Astrocyte (in vitro differentiated cells and primary cell): ENCODE data around the gene TMEM204. TPM values are rescaled to one million over a fixed set of nuclear protein-coding genes. Genes with fewer than 3 reads are reported as not detected.

Source experiments
- DNase-seq: peaks from one replicate; pipeline ENCODE4 v3.0.0-alpha.2; 2010; ENCODE audit warnings: low read depth
- FAIRE-seq: peaks from 2 replicates; lab custom pipeline; 2011; peaks lifted over from hg19 to GRCh38; lab: Jason Lieb, UNC
- H2AFZ ChIP-seq: 2 replicates; pipeline ENCODE4 v1.6.0; 2012; ENCODE audit warnings: low read depth, low read length, inconsistent platforms
- H3K27ac ChIP-seq: 2 replicates; pipeline ENCODE4 v1.5.1; 2011; ENCODE audit warnings: low read depth, low read length, inconsistent platforms
- H3K27me3 ChIP-seq: 2 replicates; pipeline ENCODE4 v1.6.0; 2011; ENCODE audit warnings: low read length, inconsistent platforms; ENCODE audit not compliant: insufficient read depth
- H3K36me3 ChIP-seq: 2 replicates; pipeline ENCODE4 v1.5.1; 2011; ENCODE audit warnings: low read length, inconsistent platforms; ENCODE audit not compliant: insufficient read depth
- H3K4me1 ChIP-seq: 2 replicates; pipeline ENCODE4 v1.5.1; 2011; ENCODE audit warnings: low read length, inconsistent platforms; ENCODE audit not compliant: insufficient read depth
- H3K4me2 ChIP-seq: 2 replicates; pipeline ENCODE4 v1.6.0; 2012; ENCODE audit warnings: low read length, inconsistent platforms
- H3K4me3 ChIP-seq: 2 replicates; pipeline ENCODE4 v1.5.1; 2011; ENCODE audit warnings: low read depth, mild to moderate bottlenecking, low read length, inconsistent platforms; ENCODE audit not compliant: insufficient read depth
- H3K79me2 ChIP-seq: 2 replicates; pipeline ENCODE4 v1.6.0; 2012; ENCODE audit warnings: mild to moderate bottlenecking, low read length, inconsistent platforms; ENCODE audit not compliant: insufficient read depth
- H3K9ac ChIP-seq: 2 replicates; pipeline ENCODE4 v1.6.0; 2012; ENCODE audit warnings: mild to moderate bottlenecking, low read length, inconsistent platforms
- H3K9me3 ChIP-seq: 2 replicates; pipeline ENCODE4 v1.5.1; 2012; ENCODE audit warnings: low read depth, mild to moderate bottlenecking, low read length, inconsistent platforms; ENCODE audit not compliant: insufficient read depth
- H4K20me1 ChIP-seq: 2 replicates; pipeline ENCODE4 v1.6.0; 2012; ENCODE audit warnings: low read length, inconsistent platforms; ENCODE audit not compliant: insufficient read depth
- H3K27ac Mint-ChIP-seq: one replicate; pipeline ENCODE4 v1.8.0; 2021; ENCODE audit warnings: mild to moderate bottlenecking, mixed read lengths; ENCODE audit not compliant: unreplicated experiment
- H3K27me3 Mint-ChIP-seq: one replicate; pipeline ENCODE4 v1.8.0; 2021; ENCODE audit warnings: low read depth, mixed read lengths; ENCODE audit not compliant: unreplicated experiment
- H3K36me3 Mint-ChIP-seq: one replicate; pipeline ENCODE4 v1.8.0; 2021; ENCODE audit warnings: low read depth, mixed read lengths; ENCODE audit not compliant: unreplicated experiment
- H3K4me1 Mint-ChIP-seq: one replicate; pipeline ENCODE4 v1.8.0; 2021; ENCODE audit warnings: low read depth, mixed read lengths; ENCODE audit not compliant: unreplicated experiment
- H3K4me3 Mint-ChIP-seq: one replicate; pipeline ENCODE4 v1.8.0; 2021; ENCODE audit warnings: mild to moderate bottlenecking, moderate library complexity, mixed read lengths; ENCODE audit not compliant: unreplicated experiment
- H3K9me3 Mint-ChIP-seq: one replicate; pipeline ENCODE4 v1.8.0; 2021; ENCODE audit warnings: mild to moderate bottlenecking, mixed read lengths; ENCODE audit not compliant: unreplicated experiment
- CTCF ChIP-seq: IDR thresholded peaks from 2 replicates; pipeline ENCODE4 v1.5.1; 2011; ENCODE audit warnings: low read depth, mild to moderate bottlenecking, inconsistent platforms, low read length, moderate library complexity; ENCODE audit not compliant: insufficient read depth
- EZH2 ChIP-seq: IDR thresholded peaks from 2 replicates; pipeline ENCODE4 v1.6.1; 2012; ENCODE audit warnings: mild to moderate bottlenecking, low read length, inconsistent platforms; ENCODE audit not compliant: insufficient read depth
- total RNA-seq: library from RNA; stranded (reverse); gene quantifications from 2 replicates; pipeline ENCODE4 v1.2.1, GENCODE V29; 2021

TMEM204 gene
- total RNA-seq, 1 donor from 2014 or later, result not detected

DNA sequence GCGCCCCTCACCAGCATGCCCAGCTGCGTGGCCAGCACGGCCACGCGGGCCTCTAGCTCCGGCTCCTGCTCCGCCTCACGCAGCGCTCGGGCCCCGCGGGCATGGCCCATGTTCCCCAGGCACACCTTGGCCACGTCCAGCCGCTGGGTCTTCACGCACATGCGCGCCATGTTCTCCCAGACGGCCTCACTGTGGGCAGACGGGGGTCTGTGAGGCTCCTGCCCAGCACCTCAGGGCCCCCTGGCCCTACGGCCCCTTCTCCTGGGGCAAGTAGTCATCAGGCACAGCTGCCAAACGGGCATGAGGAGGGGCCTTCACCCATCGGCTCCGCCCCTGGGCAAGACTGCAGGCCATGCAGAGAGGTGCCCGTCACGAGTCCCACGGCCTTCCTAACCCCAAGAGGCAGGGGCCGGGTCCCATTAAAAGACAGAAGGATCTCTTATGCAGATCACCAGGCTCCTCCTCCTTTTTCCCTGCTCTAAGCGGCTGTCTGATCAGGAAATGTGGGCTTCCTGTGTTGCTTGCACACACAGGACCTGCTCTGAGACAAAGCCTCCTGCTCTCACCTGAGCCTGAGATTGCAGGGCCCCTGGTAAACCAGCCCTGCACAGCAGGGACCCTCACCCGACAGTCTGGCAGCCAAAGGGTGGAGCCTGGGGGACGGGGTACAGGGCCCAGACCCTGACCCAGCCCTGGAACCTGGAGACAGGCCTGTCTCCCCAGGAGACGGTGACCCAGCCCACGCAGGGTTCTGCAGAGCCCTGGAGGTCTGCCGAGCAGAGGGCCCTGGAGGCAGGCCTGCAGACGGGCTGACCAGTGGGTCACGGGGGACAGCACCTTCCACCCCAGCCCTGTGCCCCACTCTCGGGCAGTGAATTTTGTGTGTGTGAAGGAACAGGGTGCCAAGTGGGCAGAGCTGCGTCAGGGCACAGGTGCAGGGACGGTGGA, 6.6 kb upstream of the TMEM204 start:
- Histone ChIP-seq H3K4me1 (no peaks in the 10 kb centered on the region), H3K4me3 (no peak overlapping the region), H4K20me1 (no peaks in the 10 kb centered on the region), H3K79me2 (no peaks in the 10 kb centered on the region), H3K4me2 (no peak overlapping the region), H3K9me3 (no peaks in the 10 kb centered on the region), H3K27ac (no peak overlapping the region), H3K36me3 (no peaks in the 10 kb centered on the region), H3K9ac (no peak overlapping the region), H2AFZ (no peak overlapping the region), H3K27me3 (no peaks in the 10 kb centered on the region)
- Mint-ChIP-seq H3K36me3 (peaks cover 4% of the 10 kb centered on the region), H3K9me3 (no peaks in the 10 kb centered on the region), H3K4me3 (no peak overlapping the region), H3K27ac (no peak overlapping the region), H3K27me3 (no peaks in the 10 kb centered on the region), H3K4me1 (peaks cover 2% of the 10 kb centered on the region)
- TF ChIP-seq CTCF (no peak), EZH2 (no peak)
- FAIRE-seq (no peak), DNase-seq (no peak)

DNA sequence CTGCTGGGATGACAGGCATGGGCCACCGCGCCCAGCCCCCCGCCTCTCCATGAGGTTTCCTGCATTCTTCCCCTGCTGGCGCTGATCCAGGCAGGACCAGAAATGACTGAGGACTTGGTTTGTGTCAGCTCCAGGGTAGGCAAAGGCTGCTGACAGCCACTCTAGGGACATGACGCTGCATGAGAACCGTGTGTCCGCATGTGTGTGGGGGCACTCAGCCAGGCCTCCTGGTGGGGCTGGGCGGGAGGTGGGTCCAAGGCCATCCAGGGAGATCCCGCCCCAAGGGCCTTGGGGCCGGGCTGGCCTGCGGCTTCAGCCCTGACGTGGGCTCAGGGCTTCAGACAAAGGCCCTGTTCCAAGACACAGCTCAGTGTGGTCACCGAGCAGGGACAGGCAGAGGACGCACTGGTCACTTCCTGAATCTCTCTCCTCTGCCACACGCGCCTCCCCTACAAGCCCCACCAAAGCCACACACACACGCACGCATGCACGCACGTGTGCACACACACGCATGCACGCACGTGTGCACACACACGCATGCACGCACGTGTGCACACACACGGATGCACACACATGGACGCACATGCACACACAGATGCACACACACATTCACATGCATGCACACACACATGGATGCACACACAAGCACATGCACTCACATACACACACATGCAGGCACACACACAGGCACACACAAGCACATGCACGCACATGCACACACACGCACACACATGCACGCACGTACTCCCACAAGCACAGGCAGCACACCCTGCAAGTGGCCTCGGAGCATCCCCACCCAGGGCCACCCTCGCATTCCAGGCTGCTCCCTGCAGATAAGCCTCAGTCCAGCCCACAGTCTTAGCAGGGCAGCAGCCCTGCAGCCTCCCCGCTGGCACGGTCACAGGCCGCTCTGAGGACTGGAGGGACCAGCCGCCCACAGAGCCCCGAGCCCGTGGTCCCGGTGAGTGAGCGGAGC, 5.3 kb upstream of the TMEM204 start:
- no peak overlapping the region for H2AFZ ChIP-seq
- H3K4me3 Mint-ChIP-seq, result no peak overlapping the region
- no peak overlapping the region for H3K27ac Mint-ChIP-seq

More for the DNA sequence above, 5.3 kb upstream of the TMEM204 start:
- H3K27ac ChIP-seq, result no peak overlapping the region
- Mint-ChIP-seq H3K27me3 (no peaks in the 10 kb centered on the region), H3K9me3 (no peaks in the 10 kb centered on the region), H3K36me3 (peaks cover 4% of the 10 kb centered on the region), H3K4me1 (peaks cover 2% of the 10 kb centered on the region)
- no peaks in the 10 kb centered on the region for H3K27me3 ChIP-seq
- FAIRE-seq (no peak), DNase-seq (no peak)
- H3K4me2 ChIP-seq, result no peak overlapping the region
- H3K36me3 ChIP-seq, result no peaks in the 10 kb centered on the region
- no peaks in the 10 kb centered on the region for H4K20me1 ChIP-seq
- H3K9me3 ChIP-seq, result no peaks in the 10 kb centered on the region
- TF ChIP-seq CTCF (no peak), EZH2 (no peak)
- H3K4me1 ChIP-seq, result no peaks in the 10 kb centered on the region
- H3K79me2 ChIP-seq, result no peaks in the 10 kb centered on the region
- H3K4me3 ChIP-seq, result no peak overlapping the region
- H3K9ac ChIP-seq, result no peak overlapping the region
